Measurements from ENCODE around the gene GYG1.
"Not testable (repeated sequence)": the region's sequence is repeated elsewhere in the genome, so short reads cannot be mapped to it uniquely, and the experiment has no call there.

GYG1 gene

DNA sequence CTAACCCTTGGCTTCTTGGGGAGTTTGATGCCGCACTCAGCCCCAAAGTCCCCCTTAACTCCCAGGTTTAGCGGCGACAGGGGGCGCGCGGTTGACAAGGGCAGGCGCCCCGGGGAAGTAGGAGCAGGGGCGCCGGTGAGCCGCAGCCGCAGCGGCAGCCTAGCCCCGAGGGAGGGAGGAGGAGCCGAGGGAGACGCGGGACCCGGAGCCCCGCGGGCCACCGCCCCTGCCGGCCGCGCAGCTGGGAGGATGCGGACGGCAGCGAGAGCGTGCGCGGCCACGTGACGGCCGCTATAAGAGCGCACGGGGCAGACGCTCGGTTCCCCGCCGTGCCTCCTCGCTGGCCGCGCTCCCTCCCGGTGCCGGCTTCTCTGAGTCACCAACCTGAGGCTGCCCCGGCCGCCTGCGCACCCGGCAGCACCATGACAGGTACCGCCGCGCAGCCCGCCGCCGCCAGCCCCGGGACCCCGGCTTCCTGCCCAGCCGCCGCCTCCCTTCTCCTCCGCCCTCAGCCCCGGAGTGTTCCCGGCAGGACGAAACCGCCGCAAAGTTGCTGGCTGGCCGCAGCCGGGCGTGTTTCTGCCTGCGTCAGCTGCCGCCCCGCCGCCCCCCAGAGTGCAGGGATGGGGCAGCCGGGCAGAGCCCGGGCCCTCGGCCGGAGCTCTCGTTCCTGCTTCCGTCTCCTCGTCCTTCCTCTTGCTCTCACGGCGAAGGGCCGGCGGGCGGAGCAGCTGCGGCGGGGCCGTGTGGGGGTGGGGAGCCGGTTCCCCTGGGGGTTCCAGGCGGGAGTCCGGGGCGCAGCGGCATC, at the start of gene GYG1:
Gene GYG1 (plus strand): TSS at position 322 of the 808 bp plus-strand sequence. CDS start 101 bp downstream, at position 423.
- DNase-seq, result peak; percentile 70 to 89 (median 80)

DNA sequence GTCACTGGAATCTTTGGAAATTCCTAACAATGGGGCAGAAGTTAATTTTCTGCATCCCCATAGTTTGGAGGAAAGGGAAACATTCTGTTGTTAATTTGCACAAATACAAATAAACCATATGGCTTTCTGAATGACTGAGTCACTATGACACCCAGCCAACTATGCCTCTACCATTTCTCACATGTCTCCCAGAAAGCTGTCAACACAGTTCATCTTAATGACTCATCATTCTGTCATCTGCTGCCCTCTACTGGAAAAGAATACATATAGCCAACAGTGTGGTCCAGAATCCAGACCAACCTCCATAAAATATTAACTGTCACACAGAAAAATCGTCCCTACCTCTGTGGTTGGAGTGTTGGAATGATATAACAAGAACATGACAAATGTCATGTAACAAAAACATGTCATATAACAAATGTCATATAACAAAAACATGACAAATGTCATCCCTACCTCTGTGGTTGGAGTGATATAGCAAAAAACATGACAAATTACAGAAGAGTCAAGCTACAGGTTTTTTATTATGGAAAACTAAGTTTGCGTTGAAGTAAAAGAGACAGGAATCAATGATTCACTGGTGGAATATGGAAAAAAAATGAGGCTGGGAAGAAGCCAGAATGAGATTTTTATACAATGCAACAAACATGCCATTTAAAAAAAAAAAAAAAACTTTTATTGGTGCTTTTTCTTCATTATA, 47.7 kb upstream of the GYG1 start:
- DNase-seq, result peak; percentile 84 to 96 (median 93)

- DNase-seq, result no peak
These were observed 46.2 kb upstream of the GYG1 start for GRCh38 chr3:148945116-148945515.

DNA sequence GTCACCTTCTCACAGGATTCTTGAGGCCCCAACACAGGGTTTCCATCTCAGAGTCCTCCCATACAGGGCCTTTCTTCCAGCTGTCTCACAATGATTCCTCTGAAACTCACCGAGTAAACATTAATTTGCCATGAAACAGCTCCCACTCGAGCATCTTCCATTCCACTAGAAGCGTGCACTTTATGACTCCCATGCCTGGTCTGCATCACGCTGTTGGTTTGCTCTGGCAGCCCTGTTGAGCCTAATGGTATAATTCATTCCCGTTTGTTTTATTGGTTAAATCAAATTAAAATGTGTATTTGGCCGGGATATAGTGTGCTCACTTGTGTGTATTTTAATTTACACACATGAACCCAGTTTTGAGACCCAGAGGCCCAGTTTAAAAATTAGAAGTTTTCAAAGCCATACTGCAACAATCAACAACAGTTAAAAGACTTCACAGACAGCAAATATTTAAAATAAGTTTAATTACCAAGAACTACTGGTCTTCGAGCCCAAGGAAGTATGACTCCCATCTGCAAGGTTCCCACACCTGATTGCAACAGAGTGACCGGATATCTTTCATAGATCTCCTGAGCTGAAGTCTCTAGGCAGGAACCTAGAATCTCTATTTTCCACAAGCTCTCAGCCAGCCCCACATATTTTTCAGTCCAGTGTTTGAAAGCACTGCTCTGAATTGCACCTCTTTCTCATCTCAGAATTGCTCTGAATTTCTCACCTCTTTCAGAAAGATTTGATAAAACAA, 42.3 kb upstream of the GYG1 start:
- DNase-seq, result no peak

- peak in 1 of 3 donors; percentile 7 for DNase-seq
These were observed 40.5 kb upstream of the GYG1 start for GRCh38 chr3:148950806-148951205.

DNA sequence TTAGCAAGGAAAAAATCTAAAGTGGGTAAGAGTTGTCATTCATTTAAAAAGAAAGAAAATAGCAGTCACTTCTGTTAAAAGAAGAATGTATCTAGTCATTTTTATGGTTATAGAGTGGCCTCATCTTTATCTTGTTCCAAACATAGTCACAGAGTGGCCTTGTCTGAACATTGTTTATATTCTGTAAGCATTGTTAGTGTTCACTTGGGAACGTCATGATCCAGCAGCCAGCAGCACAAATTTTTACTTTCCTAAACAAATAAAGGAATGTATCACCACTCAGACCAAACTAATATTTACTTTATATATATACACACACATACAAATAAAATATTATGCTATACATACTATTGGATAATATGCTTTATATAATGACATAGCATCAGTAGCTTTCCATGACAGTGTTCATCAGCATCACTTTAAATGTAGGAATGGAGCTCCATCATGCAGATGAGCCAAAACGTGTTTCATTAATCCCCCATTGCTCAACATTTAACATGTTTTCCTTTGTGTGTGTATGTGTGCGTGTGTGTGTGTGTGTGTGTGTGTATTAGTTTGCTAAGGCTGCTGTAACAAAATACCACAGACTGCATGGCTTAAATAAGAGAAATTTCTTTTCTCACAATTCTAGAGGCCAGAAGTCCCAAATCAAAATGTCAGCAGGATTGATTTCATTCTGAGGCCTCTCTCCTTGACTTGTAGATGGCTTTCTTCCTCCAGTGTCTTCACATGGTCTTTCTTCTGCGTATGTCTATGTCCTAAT, 39.6 kb upstream of the GYG1 start:
- no peak for DNase-seq

GRCh38 chr3:148953094-148953493, 38.2 kb upstream of the GYG1 start:
- no peak for DNase-seq

- no peak for DNase-seq
These were observed 36.4 kb upstream of the GYG1 start for GRCh38 chr3:148954981-148955380.

GRCh38 chr3:148955544-148956346, 35.6 kb upstream of the GYG1 start:
- peak; percentile 63 to 76 (median 68) for DNase-seq

GRCh38 chr3:148957586-148957985, 33.8 kb upstream of the GYG1 start:
- peak; percentile 15 to 44 (median 40) for DNase-seq

GRCh38 chr3:148958696-148959095, 32.6 kb upstream of the GYG1 start:
- DNase-seq, result no peak

GRCh38 chr3:148962513-148962912, 28.8 kb upstream of the GYG1 start:
- peak; percentile 76 to 83 (median 83) for DNase-seq

DNA sequence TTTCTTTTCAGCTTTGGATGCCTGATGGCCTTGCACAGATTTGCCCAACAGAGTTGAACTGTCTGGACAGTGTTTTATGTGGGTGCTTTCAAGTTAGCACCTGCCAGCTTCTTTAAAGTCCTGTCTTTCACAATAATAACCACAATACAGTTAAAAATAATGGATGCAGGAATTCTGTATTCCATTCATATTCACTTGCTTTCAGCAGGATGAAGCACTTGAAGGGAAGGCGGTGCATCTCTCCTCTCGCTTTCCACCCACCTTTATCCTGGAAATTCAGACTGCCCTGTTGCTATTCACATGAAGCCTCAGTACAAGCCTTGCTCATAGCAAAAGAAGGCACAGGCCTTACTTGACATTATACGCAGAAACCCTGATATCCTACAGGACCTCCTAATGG, 26.5 kb upstream of the GYG1 start:
- no peak for DNase-seq

DNA sequence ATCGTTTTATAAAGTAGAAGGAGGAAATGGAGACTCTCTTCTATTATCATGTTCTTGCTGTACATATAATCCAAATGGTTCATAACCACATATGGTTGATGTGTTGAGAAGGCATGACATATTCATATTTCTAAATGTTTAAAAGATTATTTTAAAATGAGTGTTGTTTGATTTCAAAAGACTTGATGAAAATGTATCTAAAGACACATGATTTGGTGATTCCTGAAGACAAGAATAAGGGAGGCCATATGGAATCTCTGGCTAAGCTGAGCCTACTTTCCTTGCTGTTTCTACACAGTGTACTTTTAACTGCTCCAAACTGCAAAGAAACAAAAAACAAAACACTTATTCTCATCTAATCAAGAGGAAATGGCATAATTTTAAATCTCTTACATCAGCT, 23.0 kb upstream of the GYG1 start:
- no peak for DNase-seq

DNA sequence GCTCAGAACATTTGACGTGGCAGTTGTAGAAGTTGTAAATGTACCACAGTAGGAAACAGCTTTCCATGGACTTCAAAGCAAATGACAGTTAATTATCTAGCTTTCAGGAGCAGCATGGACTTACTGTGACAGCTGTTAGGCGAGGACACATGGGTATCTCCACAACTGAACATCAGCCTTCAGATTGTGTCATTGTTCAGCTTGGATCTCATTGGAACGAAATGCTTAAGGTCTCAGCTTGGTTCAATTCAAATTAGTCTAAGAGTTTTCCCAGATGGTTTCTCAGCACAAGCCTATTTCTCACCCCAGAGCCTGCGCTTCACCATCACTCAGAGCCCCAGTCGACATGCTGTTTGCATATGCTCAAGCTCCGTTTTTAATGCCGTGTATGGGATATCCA, 21.1 kb upstream of the GYG1 start:
- DNase-seq, result no peak

- no peak for DNase-seq
These were observed 19.8 kb upstream of the GYG1 start for GRCh38 chr3:148971401-148972163.

DNA sequence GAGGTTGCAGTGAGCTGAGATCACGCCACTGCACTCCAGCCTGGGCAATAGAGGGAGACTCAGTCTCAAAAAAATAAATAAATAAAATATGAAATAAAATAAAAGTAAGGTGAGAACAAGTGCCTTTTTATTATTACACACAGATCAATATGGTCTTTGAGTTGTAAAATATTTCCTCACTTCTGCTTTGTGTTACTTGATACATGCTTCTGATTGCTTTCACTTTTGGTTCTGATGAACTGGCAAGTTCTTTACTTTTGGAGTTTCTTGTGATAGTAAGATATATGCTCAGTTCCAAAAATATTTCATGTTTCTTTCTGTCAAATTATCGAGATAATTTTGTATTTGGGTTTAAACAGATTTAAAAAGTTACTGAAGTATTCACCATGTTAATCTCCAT, 16.6 kb upstream of the GYG1 start:
- DNase-seq, result peak in 2 of 3 donors; percentile 16 to 40

GRCh38 chr3:148975248-148975647, 16.1 kb upstream of the GYG1 start:
- DNase-seq, result no peak

GRCh38 chr3:148975696-148976095, 15.6 kb upstream of the GYG1 start:
- DNase-seq, result no peak

DNA sequence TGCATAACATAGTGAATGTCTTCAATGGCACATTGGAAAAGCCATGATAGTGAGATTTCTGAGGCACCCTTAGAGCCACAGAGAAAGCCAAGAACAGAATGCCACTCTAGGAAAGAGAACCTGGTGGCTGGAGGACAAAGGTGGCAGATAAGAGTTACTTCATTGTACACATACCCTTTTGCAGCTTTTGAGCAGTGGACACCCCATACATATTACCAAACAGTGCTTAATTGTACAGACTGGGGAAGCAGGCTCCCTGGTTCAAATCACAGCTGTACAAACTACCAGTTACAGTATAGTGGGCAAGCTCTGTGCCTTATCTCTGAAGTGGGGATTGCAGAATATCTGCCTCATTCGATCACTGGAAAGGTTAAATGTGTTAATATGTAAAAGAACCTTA, 10.1 kb upstream of the GYG1 start:
- no peak for DNase-seq

GRCh38 chr3:148987551-148987950, 3.8 kb upstream of the GYG1 start:
- not testable (repeated sequence) for DNase-seq

All from suppressor macrophage treated with lipopolysaccharide for 1 hour (primary cell).